ENCODE data around the gene EXOC6B.

The EXOC6B gene

GRCh38 chr2:72238311-72238710 lies 587.5 kb downstream of the EXOC6B start:
- in situ Hi-C loops (cut with HindIII; ENCODE audit: low sequenced_read_pairs): no loop called here

GRCh38 chr2:72237549-72237948 lies 588.3 kb downstream of the EXOC6B start:
- in situ Hi-C loops (cut with HindIII; ENCODE audit: low sequenced_read_pairs): no loop called here

DNA sequence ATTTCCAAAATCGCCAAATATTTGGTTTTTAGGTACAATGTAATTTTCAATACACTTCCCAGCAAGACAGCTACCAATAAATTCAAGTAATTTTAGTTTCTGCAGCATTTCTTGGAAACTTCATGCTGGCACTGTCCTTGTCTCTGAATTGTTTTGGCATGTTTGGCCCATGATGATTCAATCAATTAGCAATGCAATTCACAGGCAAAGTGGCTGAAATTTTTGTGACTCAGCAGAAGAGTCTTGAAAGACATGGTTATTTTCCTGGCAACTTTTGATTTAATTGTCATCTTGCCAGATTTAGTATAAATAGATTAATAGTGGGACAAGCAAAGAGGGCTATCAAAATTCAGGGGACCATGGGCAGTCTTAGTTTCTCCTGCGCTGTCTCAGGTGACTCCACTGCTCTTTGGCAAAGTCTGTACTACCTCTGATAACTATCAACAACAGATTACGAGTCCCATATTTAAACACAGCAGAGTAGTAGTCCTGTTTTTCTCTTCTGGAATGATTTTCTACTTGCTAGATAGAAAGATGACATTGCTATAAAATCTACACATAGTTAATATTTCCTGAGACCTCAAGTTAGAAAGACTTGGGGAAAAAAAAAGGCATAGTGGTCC lies 589.3 kb downstream of the EXOC6B start:
- in situ Hi-C loops (cut with HindIII; ENCODE audit: low sequenced_read_pairs): no loop called here

DNA sequence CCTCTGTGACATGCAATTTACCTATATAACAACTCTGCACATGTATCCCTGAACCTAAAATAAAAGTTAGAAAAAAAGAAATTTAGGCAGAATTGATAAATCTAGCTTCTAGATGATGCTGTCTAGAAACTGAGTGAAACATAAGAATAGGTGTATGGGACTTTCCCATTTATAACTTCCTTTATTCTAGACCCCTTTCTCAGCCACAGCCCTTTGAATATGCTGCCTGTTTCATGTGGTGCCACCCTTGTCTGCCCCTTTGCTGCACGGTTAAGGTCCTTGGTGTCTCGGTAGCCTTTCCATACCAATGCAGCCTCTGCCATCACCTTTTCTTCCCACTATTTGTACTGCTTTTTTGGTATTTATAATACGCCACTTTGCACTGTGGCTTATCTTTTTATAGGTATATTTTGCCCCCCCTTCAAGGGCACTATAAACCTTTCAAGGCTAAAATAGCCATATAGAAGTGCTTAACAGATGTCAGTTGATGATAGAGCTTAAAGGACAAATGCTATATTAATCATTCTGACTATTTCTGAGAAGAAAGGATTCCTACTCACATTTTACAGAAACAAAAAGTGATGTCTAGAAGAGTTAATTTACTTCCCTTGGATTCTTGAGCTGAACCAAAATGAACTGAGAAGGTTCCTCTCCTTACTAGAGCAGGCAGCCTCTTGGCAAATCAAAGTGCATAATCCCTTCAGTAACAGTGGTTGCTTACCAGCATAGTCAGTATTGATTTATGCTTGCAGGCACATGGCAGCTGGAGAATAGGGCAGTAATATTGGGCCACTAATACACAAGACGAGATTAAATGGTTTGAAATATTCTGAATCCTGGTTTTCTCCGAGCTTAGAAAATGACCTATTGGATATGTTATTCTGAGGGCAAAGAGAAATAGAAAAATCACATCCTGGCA lies 590.1 kb downstream of the EXOC6B start:
- in situ Hi-C loops (cut with HindIII; ENCODE audit: low sequenced_read_pairs): no loop called here

DNA sequence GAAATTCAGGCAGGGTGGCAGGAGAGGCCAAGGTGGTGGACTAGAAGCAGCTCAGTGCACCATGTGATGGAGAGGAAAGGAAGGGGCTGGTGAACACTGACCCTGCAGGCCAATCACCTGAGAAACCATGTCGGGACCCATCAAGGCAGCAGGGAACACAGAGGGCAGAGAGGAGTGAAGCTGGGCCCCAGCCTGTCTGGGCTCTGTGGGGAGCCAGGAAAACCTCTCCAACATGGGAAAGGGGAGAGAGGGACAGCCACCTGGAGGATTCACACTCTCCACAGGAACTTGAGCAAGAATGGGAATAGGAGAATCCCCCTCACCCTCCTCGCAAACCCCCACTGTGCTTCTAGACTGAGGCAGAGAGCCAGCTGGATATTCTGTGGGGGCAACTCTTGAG lies 592.6 kb downstream of the EXOC6B start:
- in situ Hi-C loops (cut with HindIII; ENCODE audit: low sequenced_read_pairs): no loop called here

- in situ Hi-C loops (cut with HindIII; ENCODE audit: low sequenced_read_pairs): no loop called here
Observed at GRCh38 chr2:72222829-72223564, 602.8 kb downstream of the EXOC6B start.

DNA sequence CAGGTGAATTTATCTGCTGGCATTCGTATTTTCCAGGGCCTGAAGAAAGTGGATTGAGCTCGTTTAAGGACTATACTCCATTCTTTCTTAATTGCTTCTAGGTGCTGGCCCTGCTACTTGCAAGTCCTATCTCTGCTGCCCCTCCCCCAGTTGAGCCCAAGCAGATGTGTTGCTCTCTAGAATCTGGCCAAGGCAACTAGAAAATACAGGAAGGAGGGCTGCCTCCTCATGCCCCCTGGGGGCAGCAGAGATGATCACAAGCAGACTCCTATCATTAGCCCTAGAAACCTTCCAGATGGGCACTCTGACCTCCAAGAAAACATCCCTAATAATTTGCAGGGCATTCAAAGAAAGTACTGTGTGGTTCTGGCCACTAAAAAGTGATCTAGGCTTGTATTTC lies 605.7 kb downstream of the EXOC6B start:
- in situ Hi-C loops (cut with HindIII; ENCODE audit: low sequenced_read_pairs): no loop called here

GRCh38 chr2:72214429-72215143 lies 611.2 kb downstream of the EXOC6B start:
- in situ Hi-C loops (cut with HindIII; ENCODE audit: low sequenced_read_pairs): no loop called here

- in situ Hi-C loops (cut with HindIII; ENCODE audit: low sequenced_read_pairs): no loop called here
Observed at GRCh38 chr2:72212486-72212855, 613.4 kb downstream of the EXOC6B start.

DNA sequence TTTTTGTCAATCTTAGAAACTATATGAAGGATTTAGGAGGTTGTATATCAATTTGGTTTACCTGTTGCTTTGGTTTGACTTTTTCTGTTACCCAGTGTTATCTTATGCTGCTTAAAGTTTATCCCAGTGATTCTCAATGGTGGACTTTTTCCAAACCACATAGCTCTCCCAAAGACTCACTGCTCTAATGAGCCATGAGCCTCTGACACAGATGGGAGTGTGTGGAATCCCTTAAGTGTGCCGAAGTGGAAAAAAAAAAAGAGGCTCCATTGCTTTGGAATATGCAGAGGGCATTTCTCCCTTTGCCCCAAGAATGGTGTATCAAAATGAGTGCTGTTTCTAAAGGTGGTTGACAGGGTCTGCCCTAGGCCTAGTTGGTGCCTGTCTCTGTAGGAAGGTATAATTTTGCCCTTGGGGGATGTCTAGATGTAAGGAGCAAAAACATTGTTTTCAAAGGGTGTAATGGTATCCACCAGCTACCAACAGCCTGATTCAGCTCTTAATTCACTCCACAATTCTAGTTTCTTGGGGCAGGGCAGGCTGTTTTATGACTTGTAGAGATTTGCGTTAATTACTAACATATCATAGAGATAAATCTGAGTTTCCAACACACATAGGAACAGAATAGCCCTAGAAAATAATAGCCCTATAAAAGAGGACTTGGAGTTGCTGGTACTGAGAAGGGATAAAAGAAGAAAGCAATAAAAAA lies 613.9 kb downstream of the EXOC6B start:
- in situ Hi-C loops (cut with HindIII; ENCODE audit: low sequenced_read_pairs): no loop called here

DNA sequence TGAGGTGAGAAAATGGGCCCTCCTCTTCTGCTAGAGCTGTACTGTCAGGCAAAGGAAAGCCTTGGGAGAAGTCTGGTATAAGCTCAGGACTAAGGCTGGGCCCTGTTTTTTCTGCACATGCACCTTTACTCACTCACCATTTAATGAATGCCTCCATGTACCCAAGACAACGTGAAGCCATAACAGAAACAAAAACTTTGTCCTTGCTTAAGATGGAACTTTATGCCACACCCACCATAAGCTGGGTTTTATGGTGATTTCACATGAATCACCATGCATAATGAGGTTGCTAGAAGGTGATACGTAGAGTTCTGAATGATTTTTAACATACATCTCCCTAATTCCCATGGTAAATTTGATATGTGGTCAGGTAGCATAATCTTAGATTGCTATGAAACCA lies 614.5 kb downstream of the EXOC6B start:
- in situ Hi-C loops (cut with HindIII; ENCODE audit: low sequenced_read_pairs): no loop called here

DNA sequence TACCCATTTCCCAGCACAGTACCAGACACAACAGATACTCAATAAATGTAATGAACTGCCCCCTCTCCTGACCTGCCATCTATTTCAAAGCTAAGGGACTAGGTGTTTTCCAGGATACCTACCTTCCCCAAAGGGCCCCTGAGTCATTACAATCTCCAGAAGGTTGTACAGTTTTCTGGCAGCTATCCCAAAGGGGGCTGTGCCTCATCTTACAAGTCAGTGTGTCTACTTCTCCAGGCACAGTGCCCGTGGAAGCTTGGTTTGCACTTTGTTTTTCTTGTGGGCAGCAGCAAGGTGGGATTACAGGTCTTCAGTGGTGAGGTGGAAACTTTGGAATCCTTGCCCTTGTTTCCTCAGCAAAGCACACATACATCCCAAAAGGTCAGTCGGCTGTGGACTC lies 615.4 kb downstream of the EXOC6B start:
- in situ Hi-C loops (cut with HindIII; ENCODE audit: low sequenced_read_pairs): no loop called here

DNA sequence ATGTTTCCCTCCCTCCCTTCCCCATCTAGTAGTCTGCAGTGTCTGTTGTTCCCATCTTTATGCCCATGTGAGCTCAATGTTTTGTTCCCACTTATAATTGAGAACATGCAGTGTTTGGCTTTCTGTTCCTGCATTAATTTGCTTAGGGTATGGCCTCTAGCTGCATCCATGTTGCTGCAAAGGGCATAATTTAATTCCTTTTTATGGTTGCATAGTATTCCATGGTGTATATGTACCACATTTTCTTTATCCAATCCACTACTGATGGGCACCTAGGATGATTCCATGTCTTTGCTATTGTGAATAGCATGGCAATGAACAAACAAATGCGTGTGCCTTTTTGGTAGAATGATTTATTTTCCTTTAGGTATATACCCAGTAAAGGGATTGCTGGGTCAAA lies 617.6 kb downstream of the EXOC6B start:
- in situ Hi-C loops (cut with HindIII; ENCODE audit: low sequenced_read_pairs): no loop called here

- in situ Hi-C loops (cut with HindIII; ENCODE audit: low sequenced_read_pairs): no loop called here
Observed at GRCh38 chr2:72207334-72207733, 618.5 kb downstream of the EXOC6B start.

DNA sequence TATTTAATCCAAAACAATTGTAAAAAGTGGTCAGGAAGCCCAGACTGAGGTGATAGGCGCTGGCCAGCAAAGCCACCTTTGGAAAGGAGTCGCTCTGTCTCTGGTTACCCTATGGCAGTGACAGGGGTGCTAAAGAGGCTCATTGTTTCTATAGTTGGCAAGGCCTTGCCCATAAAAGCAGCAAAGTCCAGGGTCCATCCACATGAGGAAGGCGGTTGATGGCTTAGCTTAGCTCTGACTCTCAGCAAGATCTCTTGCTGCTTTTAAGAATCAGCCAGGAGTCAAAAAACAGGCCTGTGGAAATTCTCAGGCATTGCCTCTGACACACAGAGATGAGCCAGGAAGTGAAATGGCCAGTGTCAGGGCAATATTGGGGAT lies 620.3 kb downstream of the EXOC6B start:
- in situ Hi-C loops (cut with HindIII; ENCODE audit: low sequenced_read_pairs): no loop called here

GRCh38 chr2:72204786-72205503 lies 620.9 kb downstream of the EXOC6B start:
- in situ Hi-C loops (cut with HindIII; ENCODE audit: low sequenced_read_pairs): no loop called here

DNA sequence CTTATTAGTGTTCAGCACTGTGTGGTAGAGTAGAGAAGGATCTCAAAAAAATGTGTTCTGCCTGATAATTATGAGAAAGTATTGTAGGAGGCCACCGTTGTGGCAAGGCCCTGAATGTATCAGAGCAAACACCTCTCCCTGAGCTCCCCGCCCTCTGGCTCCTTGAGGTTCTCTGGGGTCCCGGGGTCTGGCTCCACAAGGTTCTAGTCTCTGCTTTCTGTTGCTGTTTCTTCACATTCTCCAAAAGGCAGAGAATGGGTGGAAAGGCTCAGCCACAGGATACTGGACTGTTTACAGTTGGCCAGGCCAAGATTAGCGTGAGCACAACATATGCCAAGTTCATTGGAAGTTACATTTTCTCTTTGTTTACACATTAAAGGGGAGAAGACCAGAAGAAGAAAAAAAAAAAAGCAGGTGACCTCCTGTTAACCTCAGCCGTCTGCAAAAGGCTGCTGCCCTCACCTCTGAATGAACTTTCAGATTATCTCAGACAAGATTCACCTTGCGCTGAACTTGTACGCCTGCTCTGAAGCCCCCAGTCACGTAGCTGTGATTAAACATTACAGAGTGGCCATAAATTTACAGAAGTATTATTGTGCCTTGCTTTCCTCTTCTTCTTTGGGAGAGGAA lies 621.6 kb downstream of the EXOC6B start:
- in situ Hi-C loops (cut with HindIII; ENCODE audit: low sequenced_read_pairs): no loop called here

- in situ Hi-C loops (cut with HindIII; ENCODE audit: low sequenced_read_pairs): no loop called here
Observed at GRCh38 chr2:72198532-72199241, 627.1 kb downstream of the EXOC6B start.

DNA sequence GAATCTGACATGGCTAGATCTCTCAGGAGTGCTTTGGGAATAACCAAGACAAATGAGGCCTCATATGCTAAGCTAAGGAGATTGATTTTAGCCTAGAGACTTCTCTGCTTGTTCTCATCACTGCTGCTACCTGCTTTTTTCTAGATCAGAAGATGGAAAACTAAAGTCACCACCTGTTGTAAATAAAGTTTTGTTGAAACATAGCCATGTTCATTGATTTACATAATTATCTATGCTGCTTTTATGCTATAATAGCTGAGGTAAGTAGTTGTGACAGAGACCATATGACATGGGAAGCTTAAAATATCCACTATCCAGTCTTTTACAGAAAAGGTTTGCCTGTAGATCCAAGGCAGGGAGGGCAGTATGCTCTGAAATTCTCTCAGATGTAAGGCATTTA lies 632.1 kb downstream of the EXOC6B start:
- in situ Hi-C loops (cut with HindIII; ENCODE audit: low sequenced_read_pairs): no loop called here

Measured in DLD1 (cell line).